MG63 (cell line): ENCODE measurements around the gene P2RX2. TPM values are rescaled to one million over a fixed set of nuclear protein-coding genes. Genes with fewer than 3 reads are reported as not detected.

ENCODE experiments used
- DNase-seq: peaks from one replicate; pipeline ENCODE4 v3.0.0-alpha.2; 2020
- H3K27me3 ChIP-seq: fragments of 250-450 bp; sonication (Bioruptor Pico); 2 replicates; pipeline ENCODE4 v1.5.1; 2020; ENCODE audit warnings: mild to moderate bottlenecking, moderate library complexity
- H3K36me3 ChIP-seq: fragments of 250-450 bp; sonication (Bioruptor Pico); 2 replicates; pipeline ENCODE4 v1.5.1; 2020; ENCODE audit warnings: mild to moderate bottlenecking, moderate library complexity
- H3K4me3 ChIP-seq: fragments of 250-450 bp; sonication (Bioruptor Pico); 2 replicates; pipeline ENCODE4 v1.5.1; 2020; ENCODE audit warnings: mild to moderate bottlenecking, moderate library complexity
- H3K9me3 ChIP-seq: fragments of 250-450 bp; sonication (Bioruptor Pico); 2 replicates; pipeline ENCODE4 v1.5.1; 2020; ENCODE audit warnings: mild to moderate bottlenecking, moderate library complexity
- total RNA-seq: library from RNA; depleted of rRNA; stranded (reverse); fragments of >200 nt; shearing (Covaris generic); gene quantifications from 2 replicates; pipeline ENCODE4 v1.2.3, GENCODE V29; 2014; ENCODE audit warnings: low replicate concordance; rRNA removed

The P2RX2 gene
- total RNA-seq, 1 experiment from 2014 or later = not detected

DNA sequence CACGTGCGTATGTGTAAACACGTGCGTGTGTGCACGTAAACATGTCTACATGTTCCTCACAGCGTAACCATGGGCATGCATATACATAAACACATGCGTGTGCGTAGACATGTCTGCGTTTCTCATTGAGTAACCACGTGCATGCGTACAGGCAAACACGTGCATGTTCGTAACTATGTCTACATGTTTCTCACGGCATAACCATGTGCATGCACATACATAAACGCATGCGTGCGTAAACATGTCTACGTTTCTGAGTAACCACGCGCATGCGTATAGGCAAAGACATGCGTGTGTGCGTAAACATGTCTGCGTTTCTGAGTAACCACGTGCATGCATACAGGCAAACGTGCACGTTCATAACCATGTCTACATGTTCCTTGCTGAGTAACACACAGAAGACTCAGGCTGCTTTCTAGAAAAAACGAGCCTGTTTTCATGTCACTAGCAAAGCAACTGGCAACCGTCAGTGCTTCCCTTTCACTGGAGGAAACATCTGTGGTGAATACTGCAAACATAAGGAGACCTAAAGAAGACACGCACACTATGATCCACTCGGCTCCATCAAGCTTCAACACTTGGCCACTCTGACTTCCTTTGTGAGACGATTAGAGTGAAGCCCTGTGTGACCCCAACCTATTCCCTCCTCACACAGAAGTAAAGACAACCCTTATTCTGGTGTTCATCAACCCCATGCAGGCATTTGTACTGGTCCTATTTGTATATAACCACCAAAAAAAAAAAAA, 39.7 kb downstream of the P2RX2 start:
- no peak overlapping the region for H3K4me3 ChIP-seq
- H3K27me3 ChIP-seq = no peaks in the 10 kb centered on the region
- no peak for DNase-seq
- H3K9me3 ChIP-seq = no peaks in the 10 kb centered on the region
- peaks cover 96% of the 10 kb centered on the region for H3K36me3 ChIP-seq

DNA sequence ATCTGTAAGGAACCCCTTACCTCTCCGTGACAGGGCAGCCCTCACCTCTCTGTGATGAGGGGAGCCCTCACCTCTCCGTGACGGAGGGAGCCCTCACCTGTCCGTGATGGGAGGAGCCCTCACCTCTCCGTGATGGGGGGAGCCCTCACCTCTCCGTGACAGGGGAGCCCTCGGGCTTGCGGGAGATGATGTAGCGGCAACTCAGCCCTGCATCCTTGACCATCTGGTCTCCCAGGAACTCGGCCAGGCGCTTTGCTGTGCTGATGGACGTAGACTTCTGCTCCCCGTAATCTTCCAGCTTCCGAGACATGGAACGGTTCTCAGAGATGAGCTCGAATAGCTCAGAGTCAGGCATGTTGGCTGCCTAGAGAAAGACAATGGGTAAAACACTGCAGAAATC, 40.6 kb downstream of the P2RX2 start:
- H3K27me3 ChIP-seq = no peaks in the 10 kb centered on the region
- peaks cover 99% of the 10 kb centered on the region for H3K36me3 ChIP-seq
- H3K4me3 ChIP-seq = no peak overlapping the region
- no peaks in the 10 kb centered on the region for H3K9me3 ChIP-seq
- DNase-seq = no peak

DNA sequence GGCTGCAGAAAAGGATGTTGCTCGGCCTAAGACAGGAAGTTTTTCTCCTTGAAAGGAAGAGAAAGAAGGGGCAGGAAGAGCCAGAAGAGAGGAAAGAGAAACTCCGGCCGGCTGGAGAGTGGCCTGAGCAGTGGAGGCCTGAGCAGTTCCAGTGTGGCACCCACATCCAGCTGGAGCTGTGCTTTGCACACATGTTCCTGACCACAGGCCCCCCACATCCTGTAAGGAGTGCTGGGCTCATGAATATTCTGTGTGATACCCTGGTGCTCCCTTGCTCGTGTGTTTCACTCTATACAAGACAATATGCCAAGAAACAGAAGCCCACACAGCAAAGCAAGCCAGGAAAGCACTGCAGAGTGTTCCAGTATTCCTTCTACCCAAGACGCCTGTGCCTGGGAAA, 41.5 kb downstream of the P2RX2 start:
- DNase-seq = no peak
- Histone ChIP-seq H3K9me3 (no peaks in the 10 kb centered on the region), H3K36me3 (peaks cover 99% of the 10 kb centered on the region), H3K4me3 (no peak overlapping the region), H3K27me3 (no peaks in the 10 kb centered on the region)

DNA sequence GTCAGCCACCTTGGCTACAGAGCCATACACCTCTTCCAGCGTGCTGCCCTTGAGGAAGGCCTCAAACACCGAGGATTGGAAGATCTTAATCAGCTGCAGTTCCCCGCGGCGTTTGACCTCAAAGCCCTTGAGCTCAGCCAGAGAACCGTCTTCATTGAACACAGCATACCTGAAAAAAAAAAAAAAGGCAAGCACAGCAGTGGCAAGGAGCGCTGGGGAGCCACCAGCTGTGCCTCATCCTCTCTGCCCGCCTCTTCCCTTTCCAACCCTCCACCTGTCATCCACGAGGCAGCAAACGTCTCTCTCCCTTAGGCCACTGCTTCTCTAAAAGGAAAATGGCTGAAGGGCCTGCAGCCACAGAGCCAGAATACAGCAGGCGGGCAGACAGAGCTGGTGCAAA, 42.4 kb downstream of the P2RX2 start:
- H3K27me3 ChIP-seq = no peaks in the 10 kb centered on the region
- no peak overlapping the region for H3K4me3 ChIP-seq
- no peaks in the 10 kb centered on the region for H3K9me3 ChIP-seq
- peaks cover 99% of the 10 kb centered on the region for H3K36me3 ChIP-seq
- no peak for DNase-seq

DNA sequence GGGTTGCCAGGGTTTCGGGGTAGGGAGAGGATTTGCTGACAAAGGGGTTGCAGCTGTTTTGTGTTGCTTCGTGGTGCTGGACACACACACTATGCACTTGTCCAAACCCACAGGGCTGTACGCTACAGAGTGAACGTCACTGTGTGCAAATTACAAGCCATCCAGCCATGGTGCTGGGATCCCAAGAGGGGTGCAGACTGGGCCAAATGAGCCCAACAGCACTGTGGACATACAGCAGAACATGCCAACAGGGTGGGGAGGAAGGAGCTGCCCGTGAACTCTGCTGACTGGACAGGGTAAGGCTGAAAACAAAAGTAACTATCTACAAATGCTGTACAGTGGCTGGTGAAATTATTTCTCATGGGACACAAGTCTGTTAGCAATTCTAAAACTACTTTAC, 43.4 kb downstream of the P2RX2 start:
- H3K9me3 ChIP-seq = no peaks in the 10 kb centered on the region
- no peaks in the 10 kb centered on the region for H3K27me3 ChIP-seq
- peaks cover 99% of the 10 kb centered on the region for H3K36me3 ChIP-seq
- no peak for DNase-seq
- no peak overlapping the region for H3K4me3 ChIP-seq

DNA sequence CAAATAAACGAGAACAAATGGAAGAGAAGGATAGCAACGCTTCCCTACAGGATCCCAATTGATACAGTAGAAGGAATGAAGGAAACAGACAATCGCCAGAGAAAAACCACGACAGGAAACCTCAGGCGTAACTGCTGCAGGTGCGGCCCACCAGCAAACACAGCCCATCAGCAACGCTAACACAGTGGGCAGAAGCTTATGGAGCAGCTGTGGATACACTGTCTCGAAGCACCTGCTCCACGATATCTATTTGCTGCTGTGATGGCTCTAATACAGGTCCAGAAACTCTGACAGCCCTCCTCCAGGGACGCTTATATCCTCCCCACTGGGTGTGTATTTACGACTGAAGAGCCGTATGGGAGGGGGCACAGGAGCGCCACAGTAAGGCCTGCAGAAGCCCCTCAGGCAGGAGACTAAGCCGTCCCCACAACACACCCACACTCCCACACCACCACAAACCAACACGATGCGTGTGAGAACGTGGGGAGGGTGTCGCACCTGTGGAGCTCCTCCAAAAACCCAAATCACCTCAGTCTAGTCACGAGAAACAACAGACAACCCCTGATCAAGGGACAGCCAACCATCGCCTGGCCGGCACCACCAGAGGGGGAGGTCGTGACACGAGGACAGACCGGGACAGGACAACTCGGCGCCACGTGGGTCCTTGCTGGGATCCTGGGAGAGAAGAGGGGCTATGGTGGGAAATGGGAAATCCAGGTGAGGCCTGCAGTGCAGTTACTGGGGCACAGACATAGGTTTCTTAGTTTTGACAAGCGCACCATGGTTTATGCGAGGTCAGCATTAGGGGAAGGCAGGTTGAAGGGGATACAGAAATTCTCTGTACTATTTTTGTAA, 44.6 kb downstream of the P2RX2 start:
- peaks cover 99% of the 10 kb centered on the region for H3K36me3 ChIP-seq
- H3K27me3 ChIP-seq = no peaks in the 10 kb centered on the region
- no peak for DNase-seq
- H3K4me3 ChIP-seq = no peak overlapping the region
- H3K9me3 ChIP-seq = no peaks in the 10 kb centered on the region

DNA sequence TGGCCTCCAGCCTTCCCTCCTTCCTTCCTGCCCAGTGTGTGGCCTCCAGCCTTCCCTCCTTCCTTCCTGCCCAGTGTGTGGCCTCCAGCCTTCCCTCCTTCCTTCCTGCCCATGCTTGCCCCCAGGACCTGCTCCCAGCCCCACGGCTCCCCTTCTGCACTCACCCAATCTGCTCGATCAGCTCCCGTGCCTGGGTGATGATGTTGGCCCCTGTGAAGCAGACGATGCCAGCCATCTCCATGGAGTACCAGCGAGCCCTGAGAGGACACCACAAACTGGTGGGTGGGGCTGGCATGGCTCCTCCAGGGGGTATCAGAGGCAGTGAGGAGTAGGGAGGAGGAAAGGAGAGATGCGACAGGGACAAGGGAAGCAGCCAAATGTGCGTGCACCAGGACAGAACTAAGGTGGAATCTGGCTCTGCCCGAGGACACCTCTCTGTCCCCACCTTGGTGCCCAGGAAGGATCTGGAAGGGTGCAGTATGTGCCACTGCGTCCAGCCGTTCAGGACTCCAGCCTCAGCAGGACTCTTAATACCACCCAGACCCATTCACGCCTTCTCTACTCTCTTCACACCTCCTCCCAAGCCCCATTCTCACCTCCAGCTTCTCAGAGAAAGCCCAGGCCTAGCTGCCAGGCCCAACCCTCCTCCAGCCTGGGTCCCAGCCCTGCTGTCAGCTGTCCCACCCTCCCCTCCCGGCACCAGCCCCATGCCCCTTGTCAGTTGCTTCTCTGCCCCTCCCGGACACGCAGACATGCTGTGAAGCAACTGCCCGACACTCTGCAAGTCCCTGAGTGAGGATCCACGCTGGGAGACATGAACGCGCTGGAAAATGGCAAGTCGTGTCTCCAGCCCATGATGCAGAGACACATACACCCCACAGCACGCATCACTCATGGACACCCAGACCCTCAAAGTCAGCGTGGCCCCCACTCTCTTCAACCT, 45.9 kb downstream of the P2RX2 start:
- no peaks in the 10 kb centered on the region for H3K9me3 ChIP-seq
- no peak for DNase-seq
- no peaks in the 10 kb centered on the region for H3K27me3 ChIP-seq
- H3K36me3 ChIP-seq = peaks cover 100% of the 10 kb centered on the region
- H3K4me3 ChIP-seq = no peak overlapping the region

DNA sequence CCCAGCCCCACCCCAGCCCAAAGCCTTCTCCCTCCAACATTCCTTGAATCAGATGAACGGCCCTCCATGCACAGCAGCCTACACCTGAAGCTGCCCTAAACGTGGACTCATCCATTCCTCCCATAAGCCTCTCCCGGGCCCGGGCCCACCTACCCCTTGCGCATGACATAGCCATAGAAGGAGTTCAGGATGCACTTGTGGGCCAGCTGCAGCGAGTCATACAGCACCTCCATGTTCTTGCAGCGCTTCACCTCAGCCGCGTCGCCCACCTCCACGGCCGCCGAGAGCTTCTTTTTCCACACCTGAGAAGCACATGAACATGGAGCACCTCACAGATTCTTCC, 46.5 kb downstream of the P2RX2 start:
- Histone ChIP-seq H3K36me3 (peaks cover 100% of the 10 kb centered on the region), H3K27me3 (no peaks in the 10 kb centered on the region), H3K4me3 (no peak overlapping the region), H3K9me3 (no peaks in the 10 kb centered on the region)
- no peak for DNase-seq

DNA sequence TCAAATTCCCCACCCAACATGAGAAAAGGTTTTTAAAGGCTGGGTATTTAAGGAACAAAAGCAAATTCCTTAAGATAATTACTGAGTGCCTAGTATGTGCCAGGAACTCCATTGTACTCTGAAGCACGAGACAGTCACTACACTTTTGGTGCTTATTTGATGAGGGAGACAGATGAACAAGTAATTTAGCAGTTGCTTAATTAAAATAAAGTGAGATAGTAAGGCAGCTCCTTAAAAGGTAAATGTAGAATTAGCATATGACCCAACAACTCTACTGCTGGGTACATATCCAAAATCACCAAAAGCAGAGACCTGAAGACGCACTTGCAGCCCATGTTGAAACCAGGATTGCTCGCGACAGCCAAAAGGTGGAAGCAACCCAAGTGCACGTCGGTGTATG, 47.2 kb downstream of the P2RX2 start:
- Histone ChIP-seq H3K27me3 (no peaks in the 10 kb centered on the region), H3K36me3 (peaks cover 100% of the 10 kb centered on the region), H3K9me3 (no peaks in the 10 kb centered on the region), H3K4me3 (no peak overlapping the region)
- DNase-seq = no peak

DNA sequence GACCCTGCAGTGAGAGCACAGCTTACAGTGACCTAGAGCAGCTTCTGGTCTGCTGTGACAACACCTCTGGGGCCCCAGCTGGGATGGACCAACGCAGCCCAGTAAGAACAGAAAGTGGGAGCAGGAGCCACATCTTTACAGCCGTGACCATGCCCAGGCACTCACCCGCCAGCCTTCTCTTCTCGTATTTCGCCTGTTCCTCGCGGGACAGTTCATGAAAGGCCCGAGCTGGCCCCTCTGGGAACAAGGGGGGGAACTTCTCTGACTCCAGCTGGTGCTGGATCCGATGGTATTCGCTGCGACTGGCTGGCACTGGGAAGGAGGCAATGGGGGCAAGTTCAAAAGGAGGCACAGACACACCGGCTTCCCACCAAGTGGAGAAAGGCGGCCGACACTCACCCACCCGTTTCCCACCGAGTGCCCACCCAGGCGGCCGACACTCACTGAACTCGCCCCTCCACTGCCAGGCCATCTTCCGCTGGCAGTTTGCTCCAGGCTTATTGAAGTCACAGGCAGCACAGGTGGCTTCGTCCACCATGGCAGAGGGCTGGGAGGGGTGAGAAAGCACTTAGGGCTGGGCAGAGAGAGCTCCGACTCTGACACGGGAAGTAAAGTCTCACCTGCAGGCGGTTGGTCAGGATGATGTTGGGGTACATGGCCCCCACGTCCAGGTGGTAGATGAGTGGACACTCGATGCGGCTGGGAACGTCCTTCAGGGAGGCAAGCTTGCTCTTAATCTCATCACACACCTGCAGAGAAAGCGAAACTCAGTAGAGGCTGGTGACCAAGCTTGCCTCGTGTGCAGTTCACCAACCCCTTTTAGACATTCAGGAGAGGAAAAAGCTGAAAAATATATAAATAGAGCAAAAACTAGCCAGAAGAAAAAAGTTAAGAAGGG, 49.9 kb downstream of the P2RX2 start:
- no peak overlapping the region for H3K4me3 ChIP-seq
- DNase-seq = no peak
- no peaks in the 10 kb centered on the region for H3K27me3 ChIP-seq
- peaks cover 97% of the 10 kb centered on the region for H3K36me3 ChIP-seq
- no peaks in the 10 kb centered on the region for H3K9me3 ChIP-seq

DNA sequence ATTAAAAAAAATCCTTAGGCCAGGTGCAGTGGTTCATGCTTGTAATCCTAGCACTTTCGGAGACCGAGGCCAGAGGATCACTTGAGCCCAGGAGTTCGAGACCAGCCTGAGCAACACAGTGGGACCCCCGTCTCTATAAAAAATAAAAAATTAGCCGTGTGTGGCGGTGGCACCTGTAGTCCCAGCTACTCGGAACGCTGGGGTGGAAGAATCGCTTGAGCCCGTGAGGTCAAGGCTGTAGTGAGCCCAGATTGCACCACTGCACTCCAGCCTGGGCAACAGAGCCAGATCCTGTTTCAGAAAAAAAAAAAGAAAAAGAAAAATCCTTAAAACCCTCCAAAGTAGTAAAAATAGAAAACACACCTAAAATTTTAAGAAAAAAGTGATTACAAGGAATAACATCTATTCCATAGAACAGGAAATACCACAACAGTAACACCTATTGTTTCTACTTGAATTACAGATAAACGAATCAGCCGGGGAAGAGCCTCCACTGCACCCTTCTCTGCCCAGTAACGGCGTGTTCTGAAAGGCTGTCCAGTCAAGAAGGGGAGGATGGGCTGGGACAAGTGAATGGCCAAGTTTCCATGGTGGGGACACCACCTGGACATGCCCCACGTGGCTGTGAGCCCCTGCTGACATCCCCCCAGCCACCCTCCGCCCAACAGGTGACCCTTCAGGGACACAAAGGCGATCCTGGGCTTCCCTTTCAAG, 50.7 kb downstream of the P2RX2 start:
- DNase-seq = no peak
- Histone ChIP-seq H3K27me3 (no peaks in the 10 kb centered on the region), H3K36me3 (peaks cover 97% of the 10 kb centered on the region)

More for the DNA sequence above, 50.7 kb downstream of the P2RX2 start:
- Histone ChIP-seq H3K9me3 (no peaks in the 10 kb centered on the region), H3K4me3 (no peak overlapping the region)

Other genes with a start within 250 kb of the P2RX2 start
- 10.7 and 12.7 TPM in 2 replicates for gene FBRSL1, start 128.6 kb upstream of the P2RX2 start, total RNA-seq
- gene LRCOL1, start 8.2 kb upstream of the P2RX2 start, total RNA-seq = not detected in 2 replicates
- gene POLE, start 68.6 kb downstream of the P2RX2 start, total RNA-seq = 18.8 and 47.9 TPM in 2 replicates
- gene PXMP2, start 68.8 kb downstream of the P2RX2 start, total RNA-seq = 130 and 145 TPM in 2 replicates
- gene PGAM5, start 92.1 kb downstream of the P2RX2 start, total RNA-seq = 137 and 151 TPM in 2 replicates
- gene ANKLE2, start 143.1 kb downstream of the P2RX2 start, total RNA-seq = 63.0 and 75.7 TPM in 2 replicates
- 67.0 and 96.0 TPM in 2 replicates for gene GOLGA3, start 210.1 kb downstream of the P2RX2 start, total RNA-seq